ENCODE data around the gene CHAMP1. TPM values are rescaled to one million over a fixed set of nuclear protein-coding genes. Genes with fewer than 3 reads are reported as not detected.
"Not testable (repeated sequence)": the region's sequence is repeated elsewhere in the genome, so short reads cannot be mapped to it uniquely, and the experiment has no call there.

Gene CHAMP1
- total RNA-seq, 1 donor from 2014 or later, result 31.0 TPM

DNA sequence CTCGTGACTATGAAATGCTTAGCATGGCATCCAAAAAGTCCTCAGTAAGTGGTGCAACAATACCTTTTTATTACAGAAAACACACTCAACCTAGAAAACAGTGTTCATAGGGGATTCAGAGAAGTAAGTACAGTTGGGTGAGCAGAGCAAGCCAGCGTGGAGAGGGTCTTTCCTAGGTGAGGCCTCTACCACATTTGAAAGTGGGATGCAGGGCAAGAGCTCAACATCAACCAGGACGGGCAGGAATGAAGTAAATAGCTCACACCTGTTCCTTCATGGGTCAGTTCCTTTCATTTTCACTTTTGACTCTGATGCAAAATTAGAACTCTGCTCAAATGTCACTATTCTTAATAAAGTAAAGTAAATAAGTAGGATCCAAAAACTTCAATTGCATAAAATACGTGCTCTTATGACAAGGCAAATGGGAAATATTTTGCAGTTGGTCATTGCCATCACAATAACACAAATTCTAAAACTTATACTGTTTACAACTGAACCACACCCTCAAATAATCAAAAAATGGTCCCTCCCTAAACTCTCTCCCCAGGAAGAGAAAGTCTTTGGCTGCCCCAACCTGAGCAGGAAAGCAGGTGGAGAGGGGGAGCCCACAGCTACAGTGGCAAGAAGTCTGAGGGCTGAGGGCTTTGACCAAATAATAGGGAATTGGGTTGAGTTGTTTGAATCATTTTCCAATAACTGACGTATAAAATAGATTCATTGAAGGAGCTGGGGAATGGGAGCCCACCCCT lies 20.2 kb downstream of the CHAMP1 start:
- intact Hi-C loops (cut with micrococcal nuclease), result no loop called here

DNA sequence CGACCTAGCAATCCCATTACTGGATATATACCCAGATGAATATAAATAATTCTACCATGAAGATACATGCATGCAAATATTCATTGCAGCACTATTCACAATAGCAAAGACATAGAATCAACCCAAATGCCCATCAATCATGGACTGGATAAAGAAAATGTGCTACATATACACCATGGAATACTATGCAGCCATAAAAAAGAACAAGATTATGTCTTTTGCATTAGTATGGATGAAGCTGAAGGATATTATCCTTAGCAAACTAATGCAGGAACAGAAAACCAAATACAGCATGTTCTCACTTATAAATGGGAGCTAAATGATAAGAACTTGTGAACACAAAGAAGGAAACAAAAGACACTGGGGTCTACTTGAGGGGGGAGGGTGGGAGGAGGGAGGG lies 22.2 kb downstream of the CHAMP1 start:
- intact Hi-C loops (cut with micrococcal nuclease), result not testable (repeated sequence)

DNA sequence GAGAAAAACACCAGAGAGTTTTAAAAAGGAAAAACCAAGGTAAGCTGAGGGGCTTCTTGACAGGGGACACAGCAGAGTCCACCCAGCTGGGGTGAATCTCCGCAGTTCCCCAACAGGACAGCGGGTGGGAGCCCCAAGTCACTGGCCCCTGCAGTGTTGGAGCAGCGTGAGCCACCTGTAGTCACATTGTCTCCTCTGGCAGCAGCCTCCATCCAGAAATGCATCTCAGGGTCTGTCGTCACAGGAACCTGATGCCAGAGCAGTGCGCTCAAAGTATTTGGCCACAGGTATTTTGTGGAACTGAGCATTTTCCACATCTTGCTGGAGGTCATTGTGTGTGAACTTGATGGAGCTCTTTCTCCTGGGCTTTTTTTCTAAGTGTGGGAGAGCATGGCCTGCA lies 24.7 kb downstream of the CHAMP1 start:
- intact Hi-C loops (cut with micrococcal nuclease), result no loop called here

DNA sequence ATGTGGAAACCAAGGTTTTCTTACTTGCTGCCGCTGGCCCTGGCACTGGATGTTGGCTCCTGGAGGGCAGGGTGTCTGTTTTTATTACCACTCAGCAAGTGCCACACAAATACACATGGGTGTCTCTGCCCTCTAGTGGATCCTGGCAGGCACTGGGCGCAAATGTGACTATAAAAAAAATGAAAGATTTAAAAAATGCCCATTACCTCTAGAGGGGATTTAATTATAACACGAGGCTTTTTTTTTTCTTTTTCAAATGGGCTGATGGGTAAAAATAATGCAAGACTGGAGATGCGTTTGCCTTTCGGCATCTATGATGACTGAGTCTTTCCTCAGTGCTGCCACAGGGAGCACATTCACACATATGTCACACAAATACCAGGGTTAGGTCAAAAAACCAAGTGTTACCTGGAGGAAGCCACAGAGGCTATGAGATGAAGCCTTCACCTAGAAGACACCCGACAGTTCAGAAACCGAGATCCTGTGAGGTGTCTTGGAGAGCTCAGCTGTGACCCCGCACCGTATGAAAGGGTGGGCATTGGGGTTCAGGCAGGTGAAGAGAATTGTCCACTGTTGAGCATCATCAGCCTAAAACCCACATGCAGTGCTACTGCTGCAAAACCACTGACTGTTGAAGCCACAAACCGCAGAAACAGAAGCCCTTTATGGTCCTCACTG lies 25.7 kb downstream of the CHAMP1 start:
- intact Hi-C loops (cut with micrococcal nuclease), result loop anchor here (1.0 kb wide), 1 partner anchor 25 kb away; no protein-coding TSS in a partner anchor

DNA sequence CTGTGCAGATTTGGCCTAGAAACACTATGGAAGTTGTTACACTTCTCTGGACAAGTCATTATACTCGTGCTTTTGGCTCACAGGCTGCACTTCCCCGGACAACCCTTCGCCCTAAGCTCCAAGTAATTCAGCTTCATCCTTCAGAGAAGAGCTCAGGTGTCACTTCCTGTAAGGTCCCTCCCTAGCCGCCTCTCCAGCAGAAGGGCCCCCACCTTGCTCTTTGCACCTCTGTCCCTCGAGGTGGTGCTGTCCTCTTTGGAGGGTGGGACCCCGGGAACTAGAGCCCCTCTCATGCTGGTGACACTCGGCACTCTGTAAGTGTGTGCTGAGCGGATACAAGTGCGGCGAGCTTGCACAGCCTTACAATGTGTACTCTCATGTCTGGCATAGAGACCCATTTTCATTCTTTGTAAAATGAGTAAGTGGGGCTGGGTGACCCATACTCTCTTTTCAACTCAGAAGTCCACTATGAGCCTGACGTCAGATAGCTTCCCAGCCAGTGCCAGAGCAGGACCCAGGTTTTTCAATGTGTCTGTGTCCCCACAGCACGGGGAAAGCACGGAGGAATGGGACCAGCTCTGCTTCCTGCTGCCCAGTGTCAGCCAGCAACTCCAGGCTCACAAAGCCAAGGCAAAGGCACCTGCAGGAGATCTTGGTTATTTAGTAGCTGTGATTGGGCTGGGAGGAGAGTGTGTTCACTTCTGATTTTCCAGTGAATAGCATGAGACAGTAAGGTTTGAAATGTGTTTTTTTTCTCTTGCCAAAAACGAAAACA lies 26.9 kb downstream of the CHAMP1 start:
- intact Hi-C loops (cut with micrococcal nuclease), result no loop called here

DNA sequence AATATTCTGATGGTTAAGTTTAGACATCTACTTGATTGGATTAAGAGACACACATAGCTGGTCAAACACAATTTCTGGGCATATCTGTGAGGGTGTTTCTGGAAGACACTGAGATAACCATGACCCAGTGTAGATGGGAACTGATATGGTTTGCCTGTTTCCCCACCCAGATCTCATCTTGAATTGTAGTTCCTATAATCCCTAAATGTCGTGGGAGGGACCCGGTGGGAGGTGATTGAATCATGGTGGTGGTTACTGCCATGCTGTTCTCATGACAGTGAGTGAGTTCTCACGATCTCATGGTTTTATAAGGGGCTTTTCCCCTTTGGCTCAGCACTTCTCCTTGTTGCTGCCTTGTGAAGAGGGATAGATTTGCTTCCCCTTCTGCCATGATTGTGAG lies 33.0 kb downstream of the CHAMP1 start:
- intact Hi-C loops (cut with micrococcal nuclease), result not testable (repeated sequence)

DNA sequence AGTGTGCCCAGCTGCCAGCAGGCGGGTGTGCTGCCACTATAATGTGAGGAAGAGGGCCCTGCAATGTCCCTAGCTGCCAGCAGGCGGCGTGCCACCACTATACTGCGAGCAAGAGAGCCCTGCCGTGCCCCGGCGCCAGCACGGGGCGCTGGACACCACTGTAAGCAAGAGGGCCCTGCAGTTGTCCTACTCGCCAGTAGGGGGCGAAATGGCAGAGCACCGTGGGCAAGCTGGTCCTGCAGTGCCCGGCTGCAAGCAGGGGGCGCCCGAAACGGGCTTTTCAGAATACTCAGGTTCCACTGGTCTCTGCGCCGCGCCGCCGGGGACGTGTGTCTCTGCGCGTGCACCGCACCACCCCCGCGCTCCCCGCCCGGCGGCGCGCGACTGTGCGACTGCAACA lies 38.5 kb downstream of the CHAMP1 start:
- intact Hi-C loops (cut with micrococcal nuclease), result not testable (repeated sequence)

DNA sequence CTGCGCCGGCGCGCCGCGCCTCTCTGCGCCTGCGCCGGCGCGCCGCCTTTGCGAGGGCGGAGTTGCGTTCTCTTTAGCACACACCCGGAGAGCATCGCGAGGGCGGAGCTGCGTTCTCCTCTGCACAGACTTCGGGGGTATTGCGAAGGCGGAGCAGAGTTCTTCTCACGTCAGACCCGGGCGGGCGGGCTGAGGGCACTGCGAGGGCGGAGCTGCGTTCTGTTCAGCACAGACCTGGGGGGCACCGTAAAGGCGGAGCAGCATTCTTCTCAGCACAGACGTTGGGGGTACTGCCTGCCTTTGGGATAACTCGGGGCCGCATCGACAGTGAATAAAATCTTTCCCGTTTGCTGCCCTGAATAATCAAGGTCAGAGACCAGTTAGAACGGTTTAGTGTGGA lies 39.1 kb downstream of the CHAMP1 start:
- intact Hi-C loops (cut with micrococcal nuclease), result not testable (repeated sequence)

Other genes starting within 250 kb of the CHAMP1 start
- gene RASA3, start 181.9 kb upstream of the CHAMP1 start, total RNA-seq, result 99.4 and 101 TPM in 2 replicates
- gene CFAP97D2, start 135.2 kb upstream of the CHAMP1 start, total RNA-seq, result 0.42 TPM in 1 of 2 replicates, not detected in the other
- gene CDC16, start 79.6 kb upstream of the CHAMP1 start, total RNA-seq, result 78.5 and 79.1 TPM in 2 replicates
- gene UPF3A, start 32.9 kb upstream of the CHAMP1 start, total RNA-seq, result 47.1 and 49.6 TPM in 2 replicates

All from T-helper 1 cell treated with Interleukin-12 subunit alpha and Interleukin-12 subunit beta and Interleukin-4 antibody, amounts not matched to agents 30 ng/mL and 1 ng/mL, for 36 hours (primary cell).